ENCODE data around the gene ZNF615. TPM values are rescaled to one million over a fixed set of nuclear protein-coding genes. Genes with fewer than 3 reads are reported as not detected.
"Not testable (repeated sequence)": the region's sequence is repeated elsewhere in the genome, so short reads cannot be mapped to it uniquely, and the experiment has no call there.

Gene ZNF615
- total RNA-seq, 1 donor from 2014 or later, result 13.5 TPM

- CTCF ChIA-PET, result no interaction called here
- H3K36me3 Mint-ChIP-seq (ENCODE audit: low read depth), result peaks cover 73% of the 10 kb centered on the region
Measured at GRCh38 chr19:51993422-51993821, 14.6 kb downstream of the ZNF615 start.

GRCh38 chr19:51986309-51987291 lies 21.4 kb downstream of the ZNF615 start, which contains the start of gene ZNF350:
ZNF350 (minus strand) TSS chr19:51986840; CDS start chr19:51974360, 12,480 bp downstream.
- ATAC-seq (ENCODE audit: low read depth) (peak; percentile 98), DNase-seq (peak; percentile 72)
- POLR2A ChIA-PET, result interaction anchor here (1.0 kb wide), 1 partner anchor 62 kb away, joined by 3 read pairs; the partner anchor contains the start of gene ZNF432
- Mint-ChIP-seq H3K4me1 (peaks cover 20% of the 10 kb centered on the region), H3K27me3 (no peaks in the 10 kb centered on the region), H3K27ac (peak within 1 kb of the TSS; percentile 93), H3K36me3 (ENCODE audit: low read depth) (peaks cover 60% of the 10 kb centered on the region), H3K9me3 (peaks cover 36% of the 10 kb centered on the region), H3K4me3 (peak within 1 kb of the TSS; percentile 97)
- intact Hi-C loops (cut with micrococcal nuclease), result loop anchor here (1.0 to 10.0 kb wide), 8 partner anchors 22 to 1534 kb away; partner anchors contain the start of genes ZNF528, ZNF577, ZNF613 and ZNF614
- no peak for TF ChIP-seq CTCF (IDR thresholded peaks at IDR 0.05)
- CTCF ChIA-PET, result no interaction called here

More at GRCh38 chr19:51993422-51993821, 14.6 kb downstream of the ZNF615 start:
- Mint-ChIP-seq H3K4me1 (no peaks in the 10 kb centered on the region), H3K9me3 (peaks cover 54% of the 10 kb centered on the region), H3K4me3 (no peak overlapping the region), H3K27ac (no peak overlapping the region), H3K27me3 (no peaks in the 10 kb centered on the region)
- DNase-seq (no peak), ATAC-seq (ENCODE audit: low read depth) (no peak)
- TF ChIP-seq CTCF (IDR thresholded peaks at IDR 0.05), result no peak
- POLR2A ChIA-PET, result no interaction called here
- intact Hi-C loops (cut with micrococcal nuclease), result no loop called here

DNA sequence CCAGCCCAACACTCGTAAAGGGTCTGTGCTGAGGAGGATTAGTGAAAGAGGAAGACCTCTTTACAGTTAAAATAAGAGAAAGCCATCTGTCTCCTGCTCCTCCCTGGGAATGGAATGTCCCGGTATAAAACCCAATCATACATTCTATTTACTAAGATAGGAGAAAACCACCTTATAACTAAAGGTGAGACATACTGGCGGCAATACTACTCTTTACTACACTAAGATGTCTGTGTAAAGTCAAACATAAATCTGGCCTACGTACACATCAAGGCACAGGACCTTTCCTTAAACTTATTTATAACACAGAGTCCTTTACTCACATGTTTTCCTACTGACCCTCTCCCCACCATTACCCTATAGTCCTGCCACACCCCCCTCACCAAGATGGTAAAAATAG lies 24.6 kb downstream of the ZNF615 start:
- Mint-ChIP-seq H3K27ac (no peak overlapping the region), H3K9me3 (peaks cover 35% of the 10 kb centered on the region), H3K4me1 (peaks cover 20% of the 10 kb centered on the region), H3K27me3 (no peaks in the 10 kb centered on the region), H3K36me3 (ENCODE audit: low read depth) (peaks cover 78% of the 10 kb centered on the region), H3K4me3 (no peak overlapping the region)
- no peak for DNase-seq
- ChIA-PET POLR2A (no interaction called here), CTCF (no interaction called here)
- no peak for ATAC-seq (ENCODE audit: low read depth)
- TF ChIP-seq CTCF (IDR thresholded peaks at IDR 0.05), result no peak
- intact Hi-C loops (cut with micrococcal nuclease), result loop anchor here (10.0 kb wide), 1 partner anchor 411 kb away; the partner anchor contains the start of gene ZNF528

DNA sequence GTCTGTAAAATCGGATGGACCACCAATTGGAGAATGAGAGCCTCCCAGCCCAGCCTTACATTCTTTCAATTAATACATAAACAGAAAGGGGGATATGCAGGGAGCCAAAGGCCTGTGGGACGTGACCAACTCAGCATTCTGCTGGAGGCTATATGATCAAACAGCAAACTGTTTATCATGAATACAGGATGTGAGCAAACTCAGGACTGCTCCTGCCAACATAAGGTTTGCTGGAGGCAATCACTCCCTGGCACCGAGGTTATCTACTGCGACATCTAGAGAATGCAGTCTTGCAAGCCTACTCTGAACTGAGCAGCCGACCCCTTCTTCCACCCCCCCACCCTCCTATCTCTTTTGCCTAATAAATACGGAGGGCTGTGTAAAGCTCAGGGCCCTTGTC lies 27.1 kb downstream of the ZNF615 start:
- intact Hi-C loops (cut with micrococcal nuclease), result loop anchor here (10.0 kb wide), 1 partner anchor 414 kb away; the partner anchor contains the start of gene ZNF528
- H3K27ac Mint-ChIP-seq; POLR2A ChIA-PET; H3K27me3 Mint-ChIP-seq; H3K4me1 Mint-ChIP-seq; ATAC-seq (ENCODE audit: low read depth); H3K4me3 Mint-ChIP-seq; DNase-seq; CTCF ChIA-PET: not testable (repeated sequence)
- Mint-ChIP-seq H3K9me3 (peaks cover 43% of the 10 kb centered on the region), H3K36me3 (ENCODE audit: low read depth) (peaks cover 87% of the 10 kb centered on the region)

GRCh38 chr19:51980116-51980736 lies 27.8 kb downstream of the ZNF615 start:
- no peaks in the 10 kb centered on the region for H3K27me3 Mint-ChIP-seq
- H3K4me1 Mint-ChIP-seq, result peaks cover 6% of the 10 kb centered on the region
- no peak overlapping the region for H3K27ac Mint-ChIP-seq
- no peak for TF ChIP-seq CTCF (IDR thresholded peaks at IDR 0.05)
- ATAC-seq (ENCODE audit: low read depth) (no peak), DNase-seq (no peak)
- peaks cover 89% of the 10 kb centered on the region for H3K36me3 Mint-ChIP-seq (ENCODE audit: low read depth)
- intact Hi-C loops (cut with micrococcal nuclease), result loop anchor here (10.0 kb wide), 1 partner anchor 415 kb away; the partner anchor contains the start of gene ZNF528
- CTCF ChIA-PET, result no interaction called here
- POLR2A ChIA-PET, result no interaction called here
- H3K4me3 Mint-ChIP-seq, result no peak overlapping the region
- peaks cover 41% of the 10 kb centered on the region for H3K9me3 Mint-ChIP-seq

Data from activated B cell treated with CpG ODN at 0.5 μM for 24 hours (primary cell).